Measurements from ENCODE around the gene MRPS17.

MRPS17 gene

GRCh38 chr7:55917771-55918170 lies 33.9 kb upstream of the MRPS17 start:
- Histone ChIP-seq H3K36me3 (ENCODE audit: control insufficient read depth, low read length) (0 out of 2 replicates have a peak, but pooled peaks cover 4% of the 10 kb centered on the region), H3F3A (ENCODE audit: control insufficient read depth, insufficient read depth) (no peaks in the 10 kb centered on the region), H3K27ac (ENCODE audit: low read depth, low read length) (no peak overlapping the region), H4K20me1 (ENCODE audit: control insufficient read depth, insufficient read depth, low read depth, low read length) (no peaks in the 10 kb centered on the region), H3K79me2 (ENCODE audit: control insufficient read depth, low read length) (no peaks in the 10 kb centered on the region), H3K9me3 (ENCODE audit: control insufficient read depth, insufficient read depth, low read length) (no peaks in the 10 kb centered on the region), H3K4me2 (ENCODE audit: low read length) (no peak overlapping the region), H3K9me2 (replicated peaks; ENCODE audit: control insufficient read depth, low read length) (no peaks in the 10 kb centered on the region), H3K4me1 (ENCODE audit: control insufficient read depth, low read length) (no peaks in the 10 kb centered on the region), H3K4me3 (ENCODE audit: low read length) (no peak overlapping the region), H3K27me3 (ENCODE audit: control insufficient read depth, low read length) (no peaks in the 10 kb centered on the region)
- TF ChIP-seq EZH2phosphoT487 (IDR thresholded peaks at IDR 0.05; ENCODE audit: borderline replicate concordance, low read length) (no peak), CTCF (IDR thresholded peaks at IDR 0.05; ENCODE audit: low read depth, low read length, poor library complexity, severe bottlenecking) (no peak)

DNA sequence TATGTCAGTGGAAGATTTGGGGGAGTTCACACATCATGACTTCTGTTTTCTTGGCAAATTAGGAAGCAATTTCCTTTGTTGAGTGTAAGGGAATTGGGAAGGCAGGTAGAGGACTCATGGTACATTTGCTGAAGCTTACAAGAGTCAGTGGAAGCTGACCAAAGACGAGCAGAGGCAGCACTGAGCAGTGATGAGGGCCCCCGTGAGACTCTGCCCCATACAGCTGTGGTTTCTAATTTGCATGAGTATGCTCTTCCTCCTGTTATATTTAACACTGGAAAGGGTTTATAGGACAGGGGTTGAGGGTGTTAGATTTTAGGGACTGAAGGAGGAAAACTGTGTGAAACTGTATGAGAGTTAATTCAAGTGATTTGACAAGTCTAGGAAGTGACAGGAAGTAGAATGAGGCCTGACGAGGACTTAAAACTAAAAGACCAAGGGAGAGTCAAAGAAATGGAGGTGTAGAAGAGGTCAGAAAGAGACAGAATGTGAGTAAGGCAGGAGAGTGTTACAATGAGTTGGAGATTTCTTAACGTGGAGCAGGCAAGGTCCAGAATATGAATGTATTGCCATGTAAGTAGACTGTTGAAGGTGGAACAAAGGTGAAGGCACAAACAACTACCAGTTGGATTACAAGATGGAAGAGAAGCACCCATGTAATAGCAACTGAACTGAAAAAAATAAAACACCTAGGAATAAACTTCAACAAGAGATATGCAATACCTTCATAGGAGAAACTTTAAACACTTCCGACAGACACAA lies 23.5 kb upstream of the MRPS17 start:
- Histone ChIP-seq H3K79me2 (ENCODE audit: control insufficient read depth, low read length) (no peaks in the 10 kb centered on the region), H3K4me3 (ENCODE audit: low read length) (peak overlapping the region; percentile 59), H3K4me1 (ENCODE audit: control insufficient read depth, low read length) (peaks cover 26% of the 10 kb centered on the region), H3K9me3 (ENCODE audit: control insufficient read depth, insufficient read depth, low read length) (no peaks in the 10 kb centered on the region), H3K36me3 (ENCODE audit: control insufficient read depth, low read length) (no peaks in the 10 kb centered on the region), H4K20me1 (ENCODE audit: control insufficient read depth, insufficient read depth, low read depth, low read length) (no peaks in the 10 kb centered on the region), H3K27ac (ENCODE audit: low read depth, low read length) (peak overlapping the region; percentile 55), H3F3A (ENCODE audit: control insufficient read depth, insufficient read depth) (no peaks in the 10 kb centered on the region), H3K27me3 (ENCODE audit: control insufficient read depth, low read length) (no peaks in the 10 kb centered on the region), H3K9me2 (replicated peaks; ENCODE audit: control insufficient read depth, low read length) (no peaks in the 10 kb centered on the region), H3K4me2 (ENCODE audit: low read length) (peak overlapping the region; percentile 70)
- peak; percentile 31 for TF ChIP-seq CTCF (IDR thresholded peaks at IDR 0.05; ENCODE audit: low read depth, low read length, poor library complexity, severe bottlenecking)
- TF ChIP-seq EZH2phosphoT487 (IDR thresholded peaks at IDR 0.05; ENCODE audit: borderline replicate concordance, low read length): no peak

DNA sequence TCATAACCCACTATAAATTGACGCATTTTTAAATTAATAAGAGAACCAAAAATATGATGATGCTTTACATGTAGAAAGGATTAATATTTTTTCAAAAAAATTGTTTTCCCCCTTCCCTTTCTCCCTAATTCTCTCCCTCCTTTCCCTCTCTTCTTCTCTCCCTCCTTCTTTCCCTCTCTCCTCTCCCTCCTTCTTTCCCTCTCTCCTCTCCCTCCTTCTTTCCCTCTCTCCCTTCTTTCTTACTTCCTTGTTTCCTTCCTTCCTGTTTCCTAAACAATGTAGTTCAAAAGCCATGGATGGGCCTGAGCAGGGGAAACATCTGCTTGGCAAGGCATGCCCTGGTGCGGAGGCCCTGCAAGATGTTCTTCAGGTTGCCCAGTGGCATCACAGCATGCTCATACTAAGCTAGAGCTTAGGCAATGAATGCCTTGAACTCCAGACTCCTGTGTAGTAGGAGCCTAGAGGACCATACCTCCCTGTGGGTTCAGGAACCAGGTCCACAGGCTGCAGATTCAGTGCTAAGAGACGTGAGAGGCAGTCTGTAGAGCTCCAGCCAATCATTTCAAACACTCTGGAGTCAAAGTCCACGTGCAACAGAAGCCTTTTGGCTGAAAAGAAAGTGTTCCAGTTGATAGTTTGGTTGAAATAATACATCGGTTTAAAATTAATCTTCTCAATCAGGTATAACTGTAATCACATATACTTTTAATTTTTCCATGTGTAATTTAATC lies 20.1 kb upstream of the MRPS17 start:
- Histone ChIP-seq H3K27ac (ENCODE audit: low read depth, low read length) (no peak overlapping the region), H3F3A (ENCODE audit: control insufficient read depth, insufficient read depth) (no peaks in the 10 kb centered on the region), H3K36me3 (ENCODE audit: control insufficient read depth, low read length) (no peaks in the 10 kb centered on the region), H3K4me1 (ENCODE audit: control insufficient read depth, low read length) (peaks cover 19% of the 10 kb centered on the region), H3K9me3 (ENCODE audit: control insufficient read depth, insufficient read depth, low read length) (no peaks in the 10 kb centered on the region), H3K4me2 (ENCODE audit: low read length) (no peak overlapping the region), H3K27me3 (ENCODE audit: control insufficient read depth, low read length) (no peaks in the 10 kb centered on the region), H3K9me2 (replicated peaks; ENCODE audit: control insufficient read depth, low read length) (no peaks in the 10 kb centered on the region), H3K79me2 (ENCODE audit: control insufficient read depth, low read length) (no peaks in the 10 kb centered on the region), H3K4me3 (ENCODE audit: low read length) (no peak overlapping the region), H4K20me1 (ENCODE audit: control insufficient read depth, insufficient read depth, low read depth, low read length) (no peaks in the 10 kb centered on the region)
- TF ChIP-seq CTCF (IDR thresholded peaks at IDR 0.05; ENCODE audit: low read depth, low read length, poor library complexity, severe bottlenecking): no peak
- TF ChIP-seq EZH2phosphoT487 (IDR thresholded peaks at IDR 0.05; ENCODE audit: borderline replicate concordance, low read length): no peak
